Measurements from ENCODE around the gene WDR90. TPM values are rescaled to one million over a fixed set of nuclear protein-coding genes. Genes with fewer than 3 reads are reported as not detected.

WDR90 gene
- total and polyA plus RNA-seq, 3 donors from 2014 or later, result 102 to 195 (median 155) TPM

GRCh38 chr16:693364-693763, 44.2 kb downstream of the WDR90 start:
- intact Hi-C loops (cut with DNase I; ENCODE audit: low total_unique reads), result no loop called here

GRCh38 chr16:693766-694165, 44.6 kb downstream of the WDR90 start:
- DNase-seq, result no peak
- Histone ChIP-seq H3K36me3 (ENCODE audit: low read depth, missing control alignments) (no peaks in the 10 kb centered on the region), H3K9me3 (no peaks in the 10 kb centered on the region), H3K27me3 (no peaks in the 10 kb centered on the region), H3K4me3 (no peak overlapping the region), H3K27ac (no peak overlapping the region), H3K4me1 (peaks cover 19% of the 10 kb centered on the region)
- TF ChIP-seq POLR2A (IDR thresholded peaks at IDR 0.05) (no peak), CTCF (IDR thresholded peaks at IDR 0.05) (no peak)
- WGBS, 2 donors, result 2 to 6% methylated on average over 19 to 23 of the region's 37 CpGs
- intact Hi-C loops (cut with DNase I; ENCODE audit: low total_unique reads), result no loop called here

More at GRCh38 chr16:693364-693763, 44.2 kb downstream of the WDR90 start:
- no peaks in the 10 kb centered on the region for H3K9me3 ChIP-seq
- WGBS, 2 donors, result 19 to 25% methylated on average over 10 to 22 of the region's 22 CpGs
- no peak overlapping the region for H3K4me3 ChIP-seq
- no peaks in the 10 kb centered on the region for H3K27me3 ChIP-seq
- peaks cover 19% of the 10 kb centered on the region for H3K4me1 ChIP-seq
- H3K27ac ChIP-seq, result no peak overlapping the region
- TF ChIP-seq POLR2A (IDR thresholded peaks at IDR 0.05) (no peak), CTCF (IDR thresholded peaks at IDR 0.05) (no peak)
- no peak for DNase-seq
- no peaks in the 10 kb centered on the region for H3K36me3 ChIP-seq (ENCODE audit: low read depth, missing control alignments)

DNA sequence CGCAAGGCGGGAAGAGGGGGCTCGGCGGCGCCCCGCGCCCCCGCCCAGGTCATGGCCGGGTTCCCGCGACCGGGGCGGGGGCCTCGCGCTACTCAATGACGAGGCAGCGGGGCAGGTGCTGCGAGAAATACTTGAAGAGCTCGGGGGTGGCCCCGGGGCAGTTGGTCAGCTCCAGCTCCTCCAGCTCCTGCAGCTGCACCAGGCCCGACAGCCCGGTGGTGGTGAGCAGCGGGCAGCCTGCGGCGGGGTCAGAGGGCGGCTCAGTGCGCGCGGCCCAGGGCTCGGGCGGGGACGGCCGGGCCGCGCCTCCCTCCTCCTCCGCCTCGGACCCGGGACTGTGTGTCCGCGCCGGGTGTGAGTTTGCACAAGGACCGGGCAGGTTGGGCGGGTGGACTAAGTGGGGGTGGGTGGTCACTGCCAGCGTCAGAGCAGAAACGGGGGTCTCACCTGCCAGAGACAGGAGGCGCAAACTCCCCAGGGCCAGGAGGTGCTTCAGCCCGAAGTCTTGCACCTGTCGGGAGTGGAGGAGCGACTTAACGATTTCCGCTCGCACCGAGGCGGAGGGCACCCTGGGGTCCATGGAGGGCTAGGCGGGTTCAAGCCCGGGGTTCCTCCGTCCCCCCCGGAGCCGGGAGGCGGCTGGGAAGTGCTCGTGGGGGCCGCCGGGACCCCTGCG, 45.2 kb downstream of the WDR90 start:
- H3K27me3 ChIP-seq, result no peaks in the 10 kb centered on the region
- no peak for TF ChIP-seq POLR2A (IDR thresholded peaks at IDR 0.05)
- no peak for TF ChIP-seq CTCF (IDR thresholded peaks at IDR 0.05)
- H3K27ac ChIP-seq, result no peak overlapping the region
- H3K9me3 ChIP-seq, result no peaks in the 10 kb centered on the region
- WGBS, 2 donors, result 0 to 4% methylated on average over 13 to 31 of the region's 64 CpGs
- no peak for DNase-seq
- intact Hi-C loops (cut with DNase I; ENCODE audit: low total_unique reads), result no loop called here
- H3K36me3 ChIP-seq (ENCODE audit: low read depth, missing control alignments), result no peaks in the 10 kb centered on the region
- H3K4me1 ChIP-seq, result peaks cover 14% of the 10 kb centered on the region
- H3K4me3 ChIP-seq, result peak overlapping the region in 1 of 2 donors; percentile 49

DNA sequence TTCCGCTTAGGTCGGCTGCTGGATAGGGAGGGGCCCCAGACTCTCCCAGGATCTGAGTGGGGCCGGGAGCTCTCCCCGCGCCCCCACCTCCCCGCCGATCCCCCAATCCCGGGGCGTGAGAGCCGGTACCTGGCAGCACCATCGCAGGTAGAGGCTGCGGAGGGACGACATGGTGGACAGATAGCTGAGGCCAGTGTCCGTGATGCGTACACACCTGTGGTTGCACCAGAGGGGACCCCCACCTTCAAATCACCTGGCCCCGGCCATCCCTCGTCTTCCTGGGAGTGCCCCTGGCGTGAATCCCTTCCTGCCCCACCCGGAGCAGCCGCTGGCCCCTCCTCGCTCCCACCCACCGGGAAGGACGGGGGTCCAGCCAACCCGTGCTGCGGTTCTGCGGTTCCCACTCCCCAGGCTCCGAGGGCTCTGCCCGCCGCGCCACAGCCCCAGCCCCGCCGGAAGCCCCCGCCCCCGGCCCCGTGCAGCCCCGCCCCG, 45.7 kb downstream of the WDR90 start:
- 2% methylated on average over 37 of the region's 37 CpGs; no CpG with 5 or more reads in 1 of the 2 donors for WGBS, 2 donors
- H3K4me1 ChIP-seq, result peaks cover 9% of the 10 kb centered on the region
- intact Hi-C loops (cut with DNase I; ENCODE audit: low total_unique reads), result no loop called here
- H3K27ac ChIP-seq, result no peak overlapping the region
- H3K27me3 ChIP-seq, result no peaks in the 10 kb centered on the region
- H3K36me3 ChIP-seq (ENCODE audit: low read depth, missing control alignments), result no peaks in the 10 kb centered on the region
- no peak for DNase-seq
- TF ChIP-seq POLR2A (IDR thresholded peaks at IDR 0.05), result no peak
- TF ChIP-seq CTCF (IDR thresholded peaks at IDR 0.05), result no peak
- H3K9me3 ChIP-seq, result no peaks in the 10 kb centered on the region
- peak overlapping the region in 1 of 2 donors; percentile 49 for H3K4me3 ChIP-seq
